ENCODE measurements around the gene THADA.
"Not testable (repeated sequence)": the region's sequence is repeated elsewhere in the genome, so short reads cannot be mapped to it uniquely, and the experiment has no call there.

The THADA gene

GRCh38 chr2:43191947-43192516 is 403.8 kb downstream of the THADA start:
- Histone ChIP-seq H3K27ac (ENCODE audit: low read depth in 2 of 2, low read length in 2 of 2) (peak overlapping the region; percentile 97 to 99), H3K9ac (ENCODE audit: low read depth in 1 of 2, low read length in 2 of 2) (peak overlapping the region; percentile 47 to 80), H3K4me1 (ENCODE audit: control insufficient read depth in 2 of 2, insufficient read depth in 2 of 2, low read length in 2 of 2) (peaks cover 48 to 59% of the 10 kb centered on the region in 2 donors)

GRCh38 chr2:43190311-43191052 is 405.4 kb downstream of the THADA start:
- no peaks in the 10 kb centered on the region for H3K27me3 ChIP-seq (ENCODE audit: control insufficient read depth in 2 of 2, insufficient read depth in 2 of 2, low read length in 2 of 2)
- no peak overlapping the region for H3K4me3 ChIP-seq (ENCODE audit: low read length in 2 of 2)
- H3K4me1 ChIP-seq (ENCODE audit: control insufficient read depth in 2 of 2, insufficient read depth in 2 of 2, low read length in 2 of 2): peaks cover 61 to 69% of the 10 kb centered on the region in 2 donors
- no peaks in the 10 kb centered on the region for H3K36me3 ChIP-seq (ENCODE audit: control insufficient read depth in 2 of 2, insufficient read depth in 2 of 2, low read length in 2 of 2)
- no peak overlapping the region for H3K9ac ChIP-seq (ENCODE audit: low read depth in 1 of 2, low read length in 2 of 2)
- no peaks in the 10 kb centered on the region for H3K9me3 ChIP-seq (ENCODE audit: control insufficient read depth in 2 of 2, low read length in 2 of 2)
- peak overlapping the region in 1 of 2 donors; percentile 32 for H3K27ac ChIP-seq (ENCODE audit: low read depth in 2 of 2, low read length in 2 of 2)

More at GRCh38 chr2:43191947-43192516, 403.8 kb downstream of the THADA start:
- no peak overlapping the region for H3K4me3 ChIP-seq (ENCODE audit: low read length in 2 of 2)
- H3K36me3 ChIP-seq (ENCODE audit: control insufficient read depth in 2 of 2, insufficient read depth in 2 of 2, low read length in 2 of 2): no peaks in the 10 kb centered on the region
- no peaks in the 10 kb centered on the region for H3K27me3 ChIP-seq (ENCODE audit: control insufficient read depth in 2 of 2, insufficient read depth in 2 of 2, low read length in 2 of 2)
- H3K9me3 ChIP-seq (ENCODE audit: control insufficient read depth in 2 of 2, low read length in 2 of 2): no peaks in the 10 kb centered on the region

DNA sequence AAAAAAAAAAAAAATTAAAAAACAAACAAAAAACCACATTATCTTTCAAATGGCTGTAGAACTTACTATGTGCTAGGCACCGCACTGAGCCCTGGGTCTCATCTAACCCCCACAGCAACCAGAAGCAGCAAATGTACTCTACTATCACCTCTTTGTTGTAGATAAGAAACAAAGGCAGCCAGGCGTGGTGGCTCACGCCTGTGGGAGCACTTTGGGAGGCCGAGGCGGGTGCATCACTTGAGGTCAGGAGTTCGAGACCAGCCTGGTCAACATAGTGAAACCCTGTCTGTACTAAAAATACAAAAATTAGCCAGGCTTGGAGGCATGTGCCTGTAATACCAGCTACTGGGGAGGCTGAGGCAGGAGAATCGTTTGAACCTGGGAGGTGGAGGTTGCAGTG is 406.0 kb downstream of the THADA start:
- not testable (repeated sequence) for H3K9me3 ChIP-seq (ENCODE audit: control insufficient read depth in 2 of 2, low read length in 2 of 2); H3K36me3 ChIP-seq (ENCODE audit: control insufficient read depth in 2 of 2, insufficient read depth in 2 of 2, low read length in 2 of 2); H3K4me3 ChIP-seq (ENCODE audit: low read length in 2 of 2); H3K27ac ChIP-seq (ENCODE audit: low read depth in 2 of 2, low read length in 2 of 2); H3K9ac ChIP-seq (ENCODE audit: low read depth in 1 of 2, low read length in 2 of 2); H3K27me3 ChIP-seq (ENCODE audit: control insufficient read depth in 2 of 2, insufficient read depth in 2 of 2, low read length in 2 of 2)
- H3K4me1 ChIP-seq (ENCODE audit: control insufficient read depth in 2 of 2, insufficient read depth in 2 of 2, low read length in 2 of 2): peaks cover 56 to 67% of the 10 kb centered on the region in 2 donors

GRCh38 chr2:43188561-43189386 is 407.1 kb downstream of the THADA start:
- Histone ChIP-seq H3K4me1 (ENCODE audit: control insufficient read depth in 2 of 2, insufficient read depth in 2 of 2, low read length in 2 of 2) (peaks cover 47 to 58% of the 10 kb centered on the region in 2 donors), H3K9me3 (ENCODE audit: control insufficient read depth in 2 of 2, low read length in 2 of 2) (no peaks in the 10 kb centered on the region), H3K4me3 (ENCODE audit: low read length in 2 of 2) (no peak overlapping the region), H3K9ac (ENCODE audit: low read depth in 1 of 2, low read length in 2 of 2) (no peak overlapping the region), H3K27me3 (ENCODE audit: control insufficient read depth in 2 of 2, insufficient read depth in 2 of 2, low read length in 2 of 2) (no peaks in the 10 kb centered on the region), H3K36me3 (ENCODE audit: control insufficient read depth in 2 of 2, insufficient read depth in 2 of 2, low read length in 2 of 2) (no peaks in the 10 kb centered on the region), H3K27ac (ENCODE audit: low read depth in 2 of 2, low read length in 2 of 2) (no peak overlapping the region)

- Histone ChIP-seq H3K9ac (ENCODE audit: low read depth in 1 of 2, low read length in 2 of 2) (peak overlapping the region; percentile 63), H3K4me3 (ENCODE audit: low read length in 2 of 2) (no peak overlapping the region), H3K4me1 (ENCODE audit: control insufficient read depth in 2 of 2, insufficient read depth in 2 of 2, low read length in 2 of 2) (peaks cover 35 to 39% of the 10 kb centered on the region in 2 donors), H3K27me3 (ENCODE audit: control insufficient read depth in 2 of 2, insufficient read depth in 2 of 2, low read length in 2 of 2) (no peaks in the 10 kb centered on the region), H3K27ac (ENCODE audit: low read depth in 2 of 2, low read length in 2 of 2) (peak overlapping the region; percentile 79 to 83), H3K36me3 (ENCODE audit: control insufficient read depth in 2 of 2, insufficient read depth in 2 of 2, low read length in 2 of 2) (no peaks in the 10 kb centered on the region), H3K9me3 (ENCODE audit: control insufficient read depth in 2 of 2, low read length in 2 of 2) (no peaks in the 10 kb centered on the region)
Observed at GRCh38 chr2:43186679-43187374, 409.0 kb downstream of the THADA start.

DNA sequence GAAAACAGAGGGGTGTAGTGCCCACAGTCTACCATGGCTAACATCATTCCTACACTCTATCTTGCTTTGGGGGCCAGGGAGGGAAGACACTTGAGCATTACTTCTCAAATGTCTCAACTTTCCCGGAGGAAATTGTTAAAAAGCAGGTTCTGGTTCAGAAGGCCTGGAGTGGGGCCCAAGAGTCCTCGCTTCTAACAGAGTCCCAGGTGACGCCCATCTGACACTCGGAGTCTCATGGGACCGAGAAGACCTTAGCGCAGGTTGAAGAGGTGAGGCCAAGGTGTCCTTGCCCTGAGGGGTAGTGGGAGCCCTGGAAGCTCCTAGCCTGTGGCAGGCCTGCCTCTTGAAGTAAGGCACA is 409.5 kb downstream of the THADA start:
- Histone ChIP-seq H3K9ac (ENCODE audit: low read depth in 1 of 2, low read length in 2 of 2) (peak overlapping the region in 1 of 2 donors; percentile 63), H3K36me3 (ENCODE audit: control insufficient read depth in 2 of 2, insufficient read depth in 2 of 2, low read length in 2 of 2) (no peaks in the 10 kb centered on the region), H3K27me3 (ENCODE audit: control insufficient read depth in 2 of 2, insufficient read depth in 2 of 2, low read length in 2 of 2) (no peaks in the 10 kb centered on the region), H3K9me3 (ENCODE audit: control insufficient read depth in 2 of 2, low read length in 2 of 2) (no peaks in the 10 kb centered on the region), H3K4me3 (ENCODE audit: low read length in 2 of 2) (no peak overlapping the region), H3K4me1 (ENCODE audit: control insufficient read depth in 2 of 2, insufficient read depth in 2 of 2, low read length in 2 of 2) (peaks cover 31 to 34% of the 10 kb centered on the region in 2 donors), H3K27ac (ENCODE audit: low read depth in 2 of 2, low read length in 2 of 2) (peak overlapping the region; percentile 79 to 83)

- H3K27ac ChIP-seq (ENCODE audit: low read depth in 2 of 2, low read length in 2 of 2): peak overlapping the region; percentile 45 to 52
- no peaks in the 10 kb centered on the region for H3K9me3 ChIP-seq (ENCODE audit: control insufficient read depth in 2 of 2, low read length in 2 of 2)
Observed at GRCh38 chr2:43185146-43185545, 410.7 kb downstream of the THADA start.

DNA sequence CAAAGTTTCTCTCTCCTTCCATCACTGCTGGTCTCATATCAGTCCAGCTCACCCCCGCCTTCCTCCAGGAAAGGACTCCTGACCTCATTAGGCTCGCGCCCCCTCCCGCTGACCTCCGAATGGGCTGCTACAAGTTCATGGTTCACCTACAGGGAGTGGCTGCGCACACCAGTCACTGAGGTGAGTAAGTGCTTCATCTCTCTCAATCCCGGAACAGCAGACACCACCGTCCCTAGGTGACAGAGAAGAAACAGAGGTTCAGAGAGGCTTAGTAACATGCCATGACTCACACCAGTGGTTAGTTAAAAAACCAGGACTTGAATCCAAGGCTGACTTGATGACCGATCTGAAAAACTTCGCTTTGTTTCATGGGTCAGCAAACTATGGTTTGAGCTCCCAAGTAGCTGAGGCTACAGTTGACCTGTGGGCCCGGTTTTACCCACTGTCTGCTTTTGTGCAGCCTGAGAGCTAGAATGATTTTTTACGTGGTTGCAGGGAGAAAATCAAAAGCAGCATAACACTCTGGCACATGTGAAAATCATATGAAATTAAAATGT is 411.4 kb downstream of the THADA start:
- no peaks in the 10 kb centered on the region for H3K9me3 ChIP-seq (ENCODE audit: control insufficient read depth in 2 of 2, low read length in 2 of 2)
- no peaks in the 10 kb centered on the region for H3K27me3 ChIP-seq (ENCODE audit: control insufficient read depth in 2 of 2, insufficient read depth in 2 of 2, low read length in 2 of 2)
- peaks cover 24 to 30% of the 10 kb centered on the region in 2 donors for H3K4me1 ChIP-seq (ENCODE audit: control insufficient read depth in 2 of 2, insufficient read depth in 2 of 2, low read length in 2 of 2)
- H3K36me3 ChIP-seq (ENCODE audit: control insufficient read depth in 2 of 2, insufficient read depth in 2 of 2, low read length in 2 of 2): no peaks in the 10 kb centered on the region
- peak overlapping the region; percentile 45 to 52 for H3K27ac ChIP-seq (ENCODE audit: low read depth in 2 of 2, low read length in 2 of 2)
- H3K9ac ChIP-seq (ENCODE audit: low read depth in 1 of 2, low read length in 2 of 2): no peak overlapping the region
- H3K4me3 ChIP-seq (ENCODE audit: low read length in 2 of 2): no peak overlapping the region

More at GRCh38 chr2:43185146-43185545, 410.7 kb downstream of the THADA start:
- peak overlapping the region in 1 of 2 donors; percentile 3 for H3K9ac ChIP-seq (ENCODE audit: low read depth in 1 of 2, low read length in 2 of 2)
- H3K4me1 ChIP-seq (ENCODE audit: control insufficient read depth in 2 of 2, insufficient read depth in 2 of 2, low read length in 2 of 2): peaks cover 24 to 29% of the 10 kb centered on the region in 2 donors
- no peaks in the 10 kb centered on the region for H3K27me3 ChIP-seq (ENCODE audit: control insufficient read depth in 2 of 2, insufficient read depth in 2 of 2, low read length in 2 of 2)
- no peak overlapping the region for H3K4me3 ChIP-seq (ENCODE audit: low read length in 2 of 2)
- H3K36me3 ChIP-seq (ENCODE audit: control insufficient read depth in 2 of 2, insufficient read depth in 2 of 2, low read length in 2 of 2): no peaks in the 10 kb centered on the region

GRCh38 chr2:43183743-43184142 is 412.1 kb downstream of the THADA start:
- Histone ChIP-seq H3K27ac (ENCODE audit: low read depth in 2 of 2, low read length in 2 of 2) (peak overlapping the region in 1 of 2 donors; percentile 17), H3K4me1 (ENCODE audit: control insufficient read depth in 2 of 2, insufficient read depth in 2 of 2, low read length in 2 of 2) (peaks cover 31 to 36% of the 10 kb centered on the region in 2 donors), H3K9me3 (ENCODE audit: control insufficient read depth in 2 of 2, low read length in 2 of 2) (no peaks in the 10 kb centered on the region), H3K9ac (ENCODE audit: low read depth in 1 of 2, low read length in 2 of 2) (no peak overlapping the region), H3K4me3 (ENCODE audit: low read length in 2 of 2) (no peak overlapping the region), H3K27me3 (ENCODE audit: control insufficient read depth in 2 of 2, insufficient read depth in 2 of 2, low read length in 2 of 2) (no peaks in the 10 kb centered on the region), H3K36me3 (ENCODE audit: control insufficient read depth in 2 of 2, insufficient read depth in 2 of 2, low read length in 2 of 2) (no peaks in the 10 kb centered on the region)
